ENCODE measurements around the gene PIK3CG.

- TF ChIP-seq ZFP3 (CRISPR knock-in tag; IDR thresholded peaks at IDR 0.05): no peak
- TF ChIP-seq ZNF70 (CRISPR knock-in tag; IDR thresholded peaks at IDR 0.05): no peak
- TF ChIP-seq ARNTL (CRISPR knock-in tag; IDR thresholded peaks at IDR 0.05; ENCODE audit: borderline replicate concordance, low read depth): no peak
- TF ChIP-seq OSR1 (CRISPR knock-in tag; IDR thresholded peaks at IDR 0.05): no peak
- TF ChIP-seq CSDC2 (CRISPR knock-in tag; IDR thresholded peaks at IDR 0.05): no peak
Observed at GRCh38 chr7:106872763-106873162, 7.7 kb downstream of the PIK3CG start.
